Fibroblast of mammary gland (primary cell): ENCODE data around the gene OPN1MW2.
"Not testable (repeated sequence)": the region's sequence is repeated elsewhere in the genome, so short reads cannot be mapped to it uniquely, and the experiment has no call there.

ENCODE experiments used
- DNase-seq: peaks from one replicate; pipeline ENCODE4 v3.0.0-alpha.2; 2010; ENCODE audit warnings: low read depth
- H3K4me3 ChIP-seq: 2 replicates; pipeline ENCODE4 v1.5.1; 2011; ENCODE audit warnings: low read depth, mild to moderate bottlenecking, low read length, moderate library complexity; ENCODE audit not compliant: control insufficient read depth

Gene OPN1MW2

GRCh38 chrX:154257282-154257681 is 37.7 kb downstream of the OPN1MW2 start, which contains the start of gene OPN1MW3:
Gene OPN1MW3 (plus strand): TSS chrX:154257582. CDS start chrX:154257620, 38 bp downstream.
- not testable (repeated sequence) for DNase-seq, H3K4me3 ChIP-seq

- DNase-seq, H3K4me3 ChIP-seq: not testable (repeated sequence)
These were observed 39.2 kb downstream of the OPN1MW2 start for GRCh38 chrX:154258711-154259110.

DNA sequence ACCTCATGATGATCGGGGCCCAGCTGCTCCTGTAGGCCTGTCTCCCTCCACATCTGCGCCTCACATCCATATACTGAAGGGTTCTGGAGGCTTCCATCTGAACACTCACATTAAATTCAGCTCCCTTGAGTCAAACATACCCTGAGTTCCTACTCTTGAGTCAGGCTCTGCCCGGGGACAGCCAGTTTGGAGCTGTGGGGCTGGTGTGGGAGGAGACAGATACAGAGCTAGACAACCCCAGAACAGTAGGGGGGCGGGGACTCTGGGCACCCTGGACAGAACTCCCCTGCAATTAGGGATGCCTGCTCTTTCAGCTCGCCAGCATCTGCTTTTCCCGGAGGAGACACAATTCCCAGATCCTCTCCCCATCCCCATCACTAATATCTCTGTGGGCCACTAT is 43.5 kb downstream of the OPN1MW2 start:
- H3K4me3 ChIP-seq, DNase-seq: not testable (repeated sequence)

DNA sequence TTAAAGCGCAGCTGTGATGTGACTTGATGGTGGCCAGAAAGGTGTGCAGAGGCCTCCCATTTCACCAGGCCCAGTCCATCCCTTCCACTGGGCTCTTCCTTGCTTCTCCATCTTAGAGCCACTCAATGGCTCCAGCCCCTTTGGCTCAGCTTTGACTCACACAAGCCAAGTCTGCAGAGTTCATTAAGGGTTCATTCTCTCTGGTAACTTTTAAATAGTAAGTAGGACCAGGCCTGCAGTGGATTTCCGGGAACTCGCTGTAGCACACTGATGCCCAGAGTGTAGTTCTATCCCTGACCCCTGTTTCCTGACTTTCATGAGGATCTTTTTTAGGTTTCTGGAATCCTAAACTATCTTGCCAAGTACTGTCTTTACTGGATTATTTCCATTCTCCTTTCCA is 49.7 kb downstream of the OPN1MW2 start:
- DNase-seq, H3K4me3 ChIP-seq: not testable (repeated sequence)
